Glutamatergic neuron (in vitro differentiated cells): ENCODE data around the gene BRAP. TPM values are rescaled to one million over a fixed set of nuclear protein-coding genes. Genes with fewer than 3 reads are reported as not detected.
"Not testable (repeated sequence)": the region's sequence is repeated elsewhere in the genome, so short reads cannot be mapped to it uniquely, and the experiment has no call there.

Experiments
- DNase-seq: peaks from one replicate; pipeline ENCODE4 v3.0.0; 2022
- H3K27ac Mint-ChIP-seq: one replicate; pipeline ENCODE4 v1.8.0; 2020; ENCODE audit warnings: mild to moderate bottlenecking, mixed read lengths, inconsistent platforms; ENCODE audit not compliant: unreplicated experiment
- H3K27me3 Mint-ChIP-seq: one replicate; pipeline ENCODE4 v1.8.0; 2020; ENCODE audit warnings: mild to moderate bottlenecking, moderate library complexity, mixed read lengths, inconsistent platforms; ENCODE audit not compliant: unreplicated experiment
- H3K36me3 Mint-ChIP-seq: one replicate; pipeline ENCODE4 v1.8.0; 2020; ENCODE audit warnings: mild to moderate bottlenecking, mixed read lengths, inconsistent platforms; ENCODE audit not compliant: unreplicated experiment
- H3K4me1 Mint-ChIP-seq: one replicate; pipeline ENCODE4 v1.8.0; 2020; ENCODE audit warnings: mild to moderate bottlenecking, low read depth, mixed read lengths, inconsistent platforms; ENCODE audit not compliant: unreplicated experiment
- H3K4me3 Mint-ChIP-seq: one replicate; pipeline ENCODE4 v1.8.0; 2020; ENCODE audit warnings: mild to moderate bottlenecking, mixed read lengths, inconsistent platforms; ENCODE audit not compliant: unreplicated experiment
- H3K9me3 Mint-ChIP-seq: one replicate; pipeline ENCODE4 v1.8.0; 2020; ENCODE audit warnings: mild to moderate bottlenecking, moderate library complexity, mixed read lengths, inconsistent platforms; ENCODE audit not compliant: unreplicated experiment
- total RNA-seq: library from RNA; stranded (reverse); fragmentation: NEBNext Ultra II Directional; extraction: Animal tissue kit (Norgen Biotek cat#: 25700); gene quantifications from one replicate; pipeline ENCODE4 v1.2.1, GENCODE V29; 2021; ENCODE audit not compliant: unreplicated experiment
- TF ChIP-seq, protein P1 (sequence below): fragments of 200-600 bp; sonication (generic); IDR thresholded peaks from one replicate; pipeline ENCODE4 v1.5.0; 2021; ENCODE audit not compliant: partially characterized antibody, unreplicated experiment

Gene BRAP
- total RNA-seq, 1 donor from 2014 or later = 26.1 TPM

DNA sequence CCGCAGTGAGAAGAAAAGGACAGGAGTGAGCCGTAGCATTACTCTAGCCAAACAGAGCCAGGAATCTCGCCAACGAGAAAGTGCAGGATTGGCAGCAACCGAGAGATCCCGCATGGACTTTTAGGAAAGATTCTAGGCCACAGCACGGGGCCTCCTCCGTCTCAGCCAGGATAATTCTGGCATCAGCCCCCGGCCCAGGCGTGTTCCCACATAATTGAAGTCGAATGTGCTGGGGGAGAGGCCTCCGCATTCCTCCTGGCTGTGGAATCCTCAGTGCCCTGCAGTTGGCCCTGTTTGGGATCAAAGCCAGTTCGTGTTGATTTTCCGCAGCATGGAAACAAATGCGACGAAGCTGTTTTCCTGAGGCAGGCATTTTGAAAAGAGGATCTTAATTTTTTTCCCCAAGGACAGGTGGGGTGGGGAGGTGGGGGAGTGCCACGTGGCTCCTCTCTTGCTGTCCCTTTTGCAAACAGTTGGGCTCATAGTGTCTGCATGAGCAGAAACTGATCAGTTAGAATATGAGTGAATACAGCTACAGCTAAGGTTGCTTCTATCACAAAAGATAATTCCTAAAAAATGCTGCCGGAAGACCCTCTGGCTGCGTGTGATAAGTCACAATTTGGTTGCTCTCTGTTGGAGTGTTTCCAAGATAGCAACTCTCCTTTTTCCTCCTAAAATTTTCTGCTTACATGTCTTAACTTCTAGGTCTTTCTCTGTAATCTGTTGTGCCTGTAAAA lies 49.4 kb downstream of the BRAP start:
- no peaks in the 10 kb centered on the region for H3K9me3 Mint-ChIP-seq
- peaks cover 2% of the 10 kb centered on the region for H3K27me3 Mint-ChIP-seq
- peak; percentile 29 for DNase-seq
- TF ChIP-seq, protein P1, sequence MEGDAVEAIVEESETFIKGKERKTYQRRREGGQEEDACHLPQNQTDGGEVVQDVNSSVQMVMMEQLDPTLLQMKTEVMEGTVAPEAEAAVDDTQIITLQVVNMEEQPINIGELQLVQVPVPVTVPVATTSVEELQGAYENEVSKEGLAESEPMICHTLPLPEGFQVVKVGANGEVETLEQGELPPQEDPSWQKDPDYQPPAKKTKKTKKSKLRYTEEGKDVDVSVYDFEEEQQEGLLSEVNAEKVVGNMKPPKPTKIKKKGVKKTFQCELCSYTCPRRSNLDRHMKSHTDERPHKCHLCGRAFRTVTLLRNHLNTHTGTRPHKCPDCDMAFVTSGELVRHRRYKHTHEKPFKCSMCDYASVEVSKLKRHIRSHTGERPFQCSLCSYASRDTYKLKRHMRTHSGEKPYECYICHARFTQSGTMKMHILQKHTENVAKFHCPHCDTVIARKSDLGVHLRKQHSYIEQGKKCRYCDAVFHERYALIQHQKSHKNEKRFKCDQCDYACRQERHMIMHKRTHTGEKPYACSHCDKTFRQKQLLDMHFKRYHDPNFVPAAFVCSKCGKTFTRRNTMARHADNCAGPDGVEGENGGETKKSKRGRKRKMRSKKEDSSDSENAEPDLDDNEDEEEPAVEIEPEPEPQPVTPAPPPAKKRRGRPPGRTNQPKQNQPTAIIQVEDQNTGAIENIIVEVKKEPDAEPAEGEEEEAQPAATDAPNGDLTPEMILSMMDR = no peak
- H3K27ac Mint-ChIP-seq = peak overlapping the region; percentile 10
- H3K36me3 Mint-ChIP-seq = no peaks in the 10 kb centered on the region
- H3K4me3 Mint-ChIP-seq = peak overlapping the region; percentile 72
- peaks cover 15% of the 10 kb centered on the region for H3K4me1 Mint-ChIP-seq

DNA sequence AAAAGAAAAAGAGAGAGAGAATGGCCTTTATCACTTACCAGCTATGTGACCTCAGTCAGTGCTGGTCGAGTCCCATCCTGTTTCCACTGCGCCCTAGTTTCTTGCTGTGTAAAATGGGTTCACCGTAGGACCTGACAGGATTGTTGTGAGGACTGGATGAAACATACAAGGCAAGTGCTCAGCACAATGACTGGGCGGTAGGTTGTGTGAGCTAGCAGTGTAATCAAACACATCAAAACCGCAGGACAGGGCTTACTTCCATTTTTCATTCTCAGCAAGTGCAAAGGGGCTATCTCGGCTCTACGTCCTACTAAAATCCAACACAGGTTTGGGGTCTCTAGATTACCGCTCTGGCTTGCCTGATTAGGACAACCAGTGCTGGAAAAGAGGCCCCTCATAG lies 50.2 kb downstream of the BRAP start:
- TF ChIP-seq, protein P1 = no peak
- H3K4me1 Mint-ChIP-seq = peaks cover 15% of the 10 kb centered on the region
- peak overlapping the region; percentile 10 for H3K27ac Mint-ChIP-seq
- peaks cover 2% of the 10 kb centered on the region for H3K27me3 Mint-ChIP-seq
- no peaks in the 10 kb centered on the region for H3K36me3 Mint-ChIP-seq
- H3K4me3 Mint-ChIP-seq = no peak overlapping the region
- DNase-seq = no peak
- H3K9me3 Mint-ChIP-seq = no peaks in the 10 kb centered on the region

DNA sequence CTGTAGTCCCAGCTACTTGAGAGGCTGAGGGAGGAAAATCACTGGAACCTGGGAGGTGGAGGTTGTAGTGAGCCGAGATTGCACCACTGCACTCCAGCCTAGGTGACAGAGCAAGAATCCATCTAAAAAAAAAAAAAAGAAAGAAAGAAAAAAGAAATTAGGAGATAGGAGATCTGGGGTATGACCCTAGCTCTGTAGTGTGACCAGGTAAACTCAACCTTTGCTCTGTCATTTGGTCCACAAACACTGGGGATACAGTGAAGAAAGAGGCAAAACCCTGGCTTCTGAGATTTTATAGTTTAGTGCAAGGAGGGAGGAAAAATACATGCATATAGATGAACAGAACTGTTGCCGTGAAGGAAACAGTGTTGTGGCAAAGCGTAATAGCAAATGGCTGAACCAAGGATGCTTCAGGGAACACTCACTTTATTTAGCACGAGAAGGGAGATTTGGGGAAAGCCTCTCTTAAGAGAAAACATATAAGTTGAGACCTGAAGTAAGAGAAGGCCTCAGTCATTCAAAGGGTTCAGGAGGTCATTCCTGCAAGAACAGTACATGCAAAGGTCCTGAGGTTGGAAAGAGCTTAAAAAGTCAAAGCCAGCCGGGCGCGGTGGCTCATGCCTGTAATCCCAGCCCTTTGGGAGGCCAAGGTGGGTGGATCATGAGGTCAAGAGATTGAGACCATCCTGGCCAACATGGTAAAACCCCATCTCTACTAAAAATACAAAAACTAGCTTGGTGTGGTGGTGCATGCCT lies 57.1 kb downstream of the BRAP start:
- H3K9me3 Mint-ChIP-seq = no peaks in the 10 kb centered on the region
- no peaks in the 10 kb centered on the region for H3K36me3 Mint-ChIP-seq
- H3K27me3 Mint-ChIP-seq = peaks cover 1% of the 10 kb centered on the region
- DNase-seq = no peak
- H3K4me1 Mint-ChIP-seq = no peaks in the 10 kb centered on the region
- no peak overlapping the region for H3K4me3 Mint-ChIP-seq
- H3K27ac Mint-ChIP-seq = no peak overlapping the region
- TF ChIP-seq, protein P1 = no peak

DNA sequence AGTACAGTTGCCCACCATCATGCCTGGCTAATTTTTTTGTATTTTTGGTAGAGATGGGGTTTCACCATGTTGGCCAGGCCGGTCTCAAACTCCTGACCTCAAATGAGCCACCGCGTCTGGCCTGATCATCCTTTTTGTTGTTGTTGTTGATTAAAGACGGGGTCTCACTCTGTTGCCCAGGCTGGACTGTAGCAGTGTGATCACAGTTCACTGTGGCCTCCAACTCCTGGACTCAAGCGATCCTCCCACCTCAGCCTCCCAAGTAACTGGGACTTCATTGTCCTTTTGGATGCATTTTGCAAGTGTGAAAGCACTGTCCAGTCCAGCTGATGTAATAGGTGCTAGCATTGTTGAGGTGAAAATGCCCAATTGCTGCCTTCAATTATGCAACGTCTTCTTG lies 59.5 kb downstream of the BRAP start:
- H3K36me3 Mint-ChIP-seq = no peaks in the 10 kb centered on the region
- no peak overlapping the region for H3K4me3 Mint-ChIP-seq
- TF ChIP-seq, protein P1 = no peak
- H3K9me3 Mint-ChIP-seq = no peaks in the 10 kb centered on the region
- H3K27ac Mint-ChIP-seq = no peak overlapping the region
- H3K27me3 Mint-ChIP-seq = peaks cover 1% of the 10 kb centered on the region
- H3K4me1 Mint-ChIP-seq = no peaks in the 10 kb centered on the region
- no peak for DNase-seq

DNA sequence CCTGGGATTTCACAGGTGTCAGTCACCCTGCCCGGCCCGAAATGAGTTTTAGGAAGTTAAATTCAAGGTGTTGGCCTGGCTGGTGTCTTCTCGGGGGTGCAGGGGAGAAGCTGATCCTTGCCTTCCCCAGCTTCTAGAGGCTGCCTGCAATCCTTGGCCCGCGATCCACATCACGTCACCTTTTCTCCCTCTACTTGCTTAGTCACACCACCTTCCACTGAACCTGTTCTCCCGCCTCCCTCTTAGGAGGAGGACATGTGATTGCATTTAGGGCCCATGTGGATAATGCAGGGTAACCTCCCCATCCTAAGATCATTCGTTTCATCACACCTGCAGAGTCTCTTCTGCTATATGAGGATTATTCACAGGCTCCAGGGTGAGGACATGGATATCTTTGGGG lies 61.2 kb downstream of the BRAP start:
- TF ChIP-seq, protein P1 = no peak
- no peaks in the 10 kb centered on the region for H3K9me3 Mint-ChIP-seq
- no peak for DNase-seq
- H3K27me3 Mint-ChIP-seq = peaks cover 1% of the 10 kb centered on the region
- H3K4me1 Mint-ChIP-seq = no peaks in the 10 kb centered on the region
- no peak overlapping the region for H3K27ac Mint-ChIP-seq
- H3K36me3 Mint-ChIP-seq = no peaks in the 10 kb centered on the region
- H3K4me3 Mint-ChIP-seq = no peak overlapping the region

DNA sequence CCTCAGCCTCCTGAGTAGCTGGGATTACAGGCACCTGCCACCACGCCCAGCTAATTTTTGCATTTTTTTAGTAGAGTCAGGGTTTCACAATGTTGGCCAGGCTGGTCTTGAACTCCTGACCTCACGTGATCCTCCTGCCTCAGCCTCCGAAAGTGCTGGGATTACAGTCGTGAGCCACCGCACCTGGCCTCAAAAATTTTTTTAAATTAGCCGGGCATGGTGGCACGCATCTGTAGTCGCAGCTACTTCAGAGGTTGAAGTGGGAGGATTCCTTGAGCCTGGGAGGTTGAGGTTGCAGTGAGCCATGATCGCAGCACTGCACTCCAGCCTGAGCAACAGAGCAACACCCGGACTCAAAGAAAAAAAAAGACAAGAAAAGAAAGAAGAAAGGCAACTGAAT lies 67.9 kb downstream of the BRAP start:
- DNase-seq, H3K9me3 Mint-ChIP-seq, H3K27me3 Mint-ChIP-seq, H3K27ac Mint-ChIP-seq, H3K4me1 Mint-ChIP-seq, H3K4me3 Mint-ChIP-seq, H3K36me3 Mint-ChIP-seq: not testable (repeated sequence)
